MM.1S (cell line): Measurements from ENCODE around the gene ECI2.

ENCODE experiments used
- DNase-seq: peaks from one replicate; pipeline ENCODE4 v3.0.0-alpha.2; 2015
- H2AFZ ChIP-seq: fragments of 300-600 bp; sonication (generic); 2 replicates; pipeline ENCODE4 v1.6.0; 2016; ENCODE audit warnings: antibody characterized with exemption, low read length
- H3F3A ChIP-seq: fragments of 300-600 bp; sonication (generic); 2 replicates; pipeline ENCODE4 v1.6.1; 2016; ENCODE audit warnings: mild to moderate bottlenecking, antibody characterized with exemption, low read length, moderate library complexity, mixed read lengths; ENCODE audit not compliant: insufficient read depth
- H3K27ac ChIP-seq: fragments of 300-600 bp; sonication (generic); 2 replicates; pipeline ENCODE4 v1.5.1; 2016; ENCODE audit warnings: mild to moderate bottlenecking, low read length
- H3K27me3 ChIP-seq: fragments of 300-600 bp; sonication (generic); replicated peaks from 2 replicates; pipeline ENCODE4 v1.6.0; 2016; ENCODE audit warnings: low read length; ENCODE audit not compliant: insufficient read depth
- H3K36me3 ChIP-seq: fragments of 300-600 bp; sonication (generic); replicated peaks from 2 replicates; pipeline ENCODE4 v1.6.1; 2016; ENCODE audit warnings: mild to moderate bottlenecking, low read length, mixed read lengths; ENCODE audit not compliant: insufficient read depth
- H3K4me1 ChIP-seq: fragments of 300-600 bp; sonication (generic); 2 replicates; pipeline ENCODE4 v1.6.1; 2016; ENCODE audit warnings: low read length, mixed read lengths
- H3K4me2 ChIP-seq: fragments of 300-600 bp; sonication (generic); 2 replicates; pipeline ENCODE4 v1.6.0; 2016; ENCODE audit warnings: low read depth, low read length
- H3K4me3 ChIP-seq: fragments of 300-600 bp; sonication (generic); 2 replicates; pipeline ENCODE4 v1.5.1; 2016; ENCODE audit warnings: low read length, mixed read lengths
- H3K79me2 ChIP-seq: fragments of 300-600 bp; sonication (generic); 2 replicates; pipeline ENCODE4 v1.6.1; 2016; ENCODE audit warnings: mixed run types, low read length, mixed read lengths
- H3K9ac ChIP-seq: fragments of 300-600 bp; sonication (generic); 2 replicates; pipeline ENCODE4 v1.6.1; 2016; ENCODE audit warnings: low read length, mixed read lengths
- H3K9me2 ChIP-seq: fragments of 300-600 bp; sonication (generic); replicated peaks from 2 replicates; pipeline ENCODE4 v1.6.1; 2016; ENCODE audit warnings: mild to moderate bottlenecking, low read length, mixed read lengths; ENCODE audit not compliant: insufficient read depth
- H3K9me3 ChIP-seq: fragments of 300-600 bp; sonication (generic); replicated peaks from 2 replicates; pipeline ENCODE4 v1.6.1; 2016; ENCODE audit warnings: mild to moderate bottlenecking, low read length, mixed read lengths; ENCODE audit not compliant: insufficient read depth
- H4K20me1 ChIP-seq: fragments of 300-600 bp; sonication (generic); 2 replicates; pipeline ENCODE4 v1.6.1; 2016; ENCODE audit warnings: mild to moderate bottlenecking, low read length, moderate library complexity, mixed read lengths; ENCODE audit not compliant: insufficient read depth
- CTCF ChIP-seq: fragments of 300-600 bp; sonication (generic); IDR thresholded peaks from 2 replicates; pipeline ENCODE4 v1.5.1; 2016; ENCODE audit warnings: antibody characterized with exemption, low read length, mixed read lengths
- EZH2 ChIP-seq: fragments of 300-600 bp; sonication (generic); optimal IDR thresholded peaks from 2 replicates; pipeline ENCODE3; 2017; ENCODE audit warnings: low read depth, mild to moderate bottlenecking, antibody characterized with exemption, low read length, mixed read lengths
- EZH2phosphoT487 ChIP-seq: fragments of 300-600 bp; sonication (generic); IDR thresholded peaks from 2 replicates; pipeline ENCODE4 v1.6.1; 2018; ENCODE audit warnings: antibody characterized with exemption, low read length

ECI2 gene

GRCh38 chr6:4145083-4145482 is 9.7 kb upstream of the ECI2 start:
- no peaks in the 10 kb centered on the region for H4K20me1 ChIP-seq
- no peaks in the 10 kb centered on the region for H3K9me2 ChIP-seq
- TF ChIP-seq EZH2 (no peak), CTCF (no peak), EZH2phosphoT487 (no peak)
- no peaks in the 10 kb centered on the region for H3K27me3 ChIP-seq
- H3K9me3 ChIP-seq: no peaks in the 10 kb centered on the region
- no peaks in the 10 kb centered on the region for H3K36me3 ChIP-seq
- no peak overlapping the region for H3K9ac ChIP-seq
- no peaks in the 10 kb centered on the region for H3F3A ChIP-seq
- DNase-seq: no peak
- H3K4me3 ChIP-seq: no peak overlapping the region
- no peak overlapping the region for H3K27ac ChIP-seq
- H3K79me2 ChIP-seq: no peaks in the 10 kb centered on the region
- H3K4me2 ChIP-seq: no peak overlapping the region
- H3K4me1 ChIP-seq: no peaks in the 10 kb centered on the region
- H2AFZ ChIP-seq: no peak overlapping the region

GRCh38 chr6:4139272-4139671 is 3.9 kb upstream of the ECI2 start:
- Histone ChIP-seq H3K4me2 (no peak overlapping the region), H3F3A (peaks cover 24% of the 10 kb centered on the region), H3K4me1 (peaks cover 20% of the 10 kb centered on the region), H3K36me3 (no peaks in the 10 kb centered on the region), H3K9me3 (no peaks in the 10 kb centered on the region), H4K20me1 (no peaks in the 10 kb centered on the region), H3K9me2 (no peaks in the 10 kb centered on the region), H3K9ac (no peak overlapping the region), H3K27me3 (no peaks in the 10 kb centered on the region), H2AFZ (no peak overlapping the region), H3K27ac (no peak overlapping the region), H3K79me2 (peaks cover 3% of the 10 kb centered on the region), H3K4me3 (no peak overlapping the region)
- TF ChIP-seq EZH2phosphoT487: no peak
- no peak for TF ChIP-seq EZH2
- no peak for TF ChIP-seq CTCF
- no peak for DNase-seq

DNA sequence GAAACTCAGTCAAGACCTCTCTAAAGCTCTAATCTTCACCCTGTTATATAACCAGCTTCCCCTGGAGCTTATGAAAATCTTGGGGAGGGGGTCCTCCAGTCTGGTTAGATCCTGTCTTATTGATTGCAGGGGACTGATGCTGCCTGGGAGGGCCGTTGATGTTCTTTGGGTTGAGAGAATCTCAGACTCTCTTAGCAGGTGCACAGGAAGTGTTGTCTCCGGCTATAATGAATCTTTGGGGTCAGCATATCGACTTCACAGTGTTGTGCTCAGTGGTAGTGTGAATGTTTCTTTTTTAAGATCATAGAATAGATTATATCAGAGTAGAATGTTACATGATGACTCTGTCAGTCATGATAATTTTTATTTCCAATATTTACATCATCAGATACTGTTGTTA is 2.8 kb upstream of the ECI2 start:
- H3K4me2 ChIP-seq: peak overlapping the region; percentile 18
- peak overlapping the region; percentile 41 for H2AFZ ChIP-seq
- no peak overlapping the region for H3K4me3 ChIP-seq
- no peaks in the 10 kb centered on the region for H3K9me3 ChIP-seq
- peaks cover 14% of the 10 kb centered on the region for H3K79me2 ChIP-seq
- H3K36me3 ChIP-seq: no peaks in the 10 kb centered on the region
- H3K4me1 ChIP-seq: peaks cover 29% of the 10 kb centered on the region
- H3F3A ChIP-seq: peaks cover 24% of the 10 kb centered on the region
- H3K9me2 ChIP-seq: no peaks in the 10 kb centered on the region
- H3K27me3 ChIP-seq: no peaks in the 10 kb centered on the region
- peak overlapping the region; percentile 77; the same call in 1 of the 2 replicates for H3K27ac ChIP-seq
- H3K9ac ChIP-seq: no peak overlapping the region
- DNase-seq: peak; percentile 31
- no peaks in the 10 kb centered on the region for H4K20me1 ChIP-seq
- no peak for TF ChIP-seq EZH2phosphoT487
- no peak for TF ChIP-seq EZH2
- TF ChIP-seq CTCF: no peak
